ENCODE results near the gene INIP. TPM values are rescaled to one million over a fixed set of nuclear protein-coding genes. Genes with fewer than 3 reads are reported as not detected.

Gene INIP
- total RNA-seq, 1 experiment from 2014 or later = 24.5 TPM

GRCh38 chr9:112757282-112757883, 39.5 kb upstream of the INIP start:
- Histone ChIP-seq H2BK20ac (ENCODE audit: low read depth, low read length, poor library complexity, severe bottlenecking) (no peak overlapping the region), H3K9me3 (ENCODE audit: control insufficient read depth, low read depth, low read length) (no peaks in the 10 kb centered on the region), H4K8ac (replicated peaks; ENCODE audit: insufficient read length, low read depth, low read length) (no peak overlapping the region), H2AFZ (ENCODE audit: low read length) (no peak overlapping the region), H3K23me2 (ENCODE audit: insufficient read length, low read depth, low read length, poor library complexity, severe bottlenecking) (no peaks in the 10 kb centered on the region), H2BK15ac (ENCODE audit: low read depth, low read length) (no peak overlapping the region), H2AK5ac (ENCODE audit: insufficient read length, low read length) (no peak overlapping the region), H4K20me1 (ENCODE audit: control insufficient read depth, insufficient read depth, insufficient read length) (no peaks in the 10 kb centered on the region), H4K5ac (ENCODE audit: insufficient read length, low read depth, low read length) (no peak overlapping the region), H3K4ac (ENCODE audit: low read depth, low read length) (no peak overlapping the region), H3K27me3 (ENCODE audit: insufficient read depth, low read length) (no peaks in the 10 kb centered on the region), H3K4me1 (ENCODE audit: insufficient read depth, low read length) (no peaks in the 10 kb centered on the region), H3K18ac (ENCODE audit: insufficient read length, low read depth, low read length) (no peak overlapping the region), H3K79me1 (ENCODE audit: insufficient read depth, low read depth, low read length, poor library complexity, severe bottlenecking) (no peaks in the 10 kb centered on the region), H3K79me2 (ENCODE audit: insufficient read depth, low read length) (no peaks in the 10 kb centered on the region), H4K91ac (ENCODE audit: insufficient read length, low read depth, low read length) (no peak overlapping the region), H3K4me2 (ENCODE audit: insufficient read depth, insufficient read length, low read length) (no peak overlapping the region), H3K9ac (ENCODE audit: extremely low read depth, insufficient read length, low read length) (no peak overlapping the region), H3K27ac (ENCODE audit: insufficient read length, low read depth, low read length) (no peak overlapping the region), H3T11ph (ENCODE audit: low read length) (no peak overlapping the region), H2BK120ac (ENCODE audit: low read depth, low read length, poor library complexity, severe bottlenecking) (no peak overlapping the region), H3K56ac (ENCODE audit: insufficient read length, low read depth, low read length) (no peak overlapping the region), H2BK12ac (ENCODE audit: insufficient read length, low read depth, low read length) (no peak overlapping the region), H2BK5ac (ENCODE audit: insufficient read length, low read length) (no peak overlapping the region), H3K14ac (ENCODE audit: insufficient read depth, low read length) (no peak overlapping the region), H3K23ac (ENCODE audit: insufficient read length, low read depth, low read length) (no peak overlapping the region)
- no peaks in the 10 kb centered on the region for H3K36me3 Mint-ChIP-seq (ENCODE audit: insufficient read depth in 1 of 3, low read depth in 3 of 3)
- DNase-seq = no peak
- H3K4me1 Mint-ChIP-seq = peaks cover 14 to 17% of the 10 kb centered on the region in 2 experiments
- no peaks in the 10 kb centered on the region; the same call in 1 of the 2 replicates for H3K27me3 Mint-ChIP-seq (ENCODE audit: low read depth)
- H3K9me3 Mint-ChIP-seq = no peaks in the 10 kb centered on the region
- no CpG with 5 or more reads among the region's 7 CpGs for WGBS (ENCODE audit: extremely low coverage, insufficient read length, low lambda C conversion rate)
- TF ChIP-seq CTCF (conservative IDR thresholded peaks at IDR 0.05) = no peak
- H3K27ac Mint-ChIP-seq = no peak overlapping the region
- no peak overlapping the region for H3K4me3 Mint-ChIP-seq

All from H9 (cell line).